ENCODE data around the gene SLC22A5.

GRCh38 chr5:132425975-132426524 lies 56.5 kb downstream of the SLC22A5 start:
- TF ChIP-seq, protein P1, sequence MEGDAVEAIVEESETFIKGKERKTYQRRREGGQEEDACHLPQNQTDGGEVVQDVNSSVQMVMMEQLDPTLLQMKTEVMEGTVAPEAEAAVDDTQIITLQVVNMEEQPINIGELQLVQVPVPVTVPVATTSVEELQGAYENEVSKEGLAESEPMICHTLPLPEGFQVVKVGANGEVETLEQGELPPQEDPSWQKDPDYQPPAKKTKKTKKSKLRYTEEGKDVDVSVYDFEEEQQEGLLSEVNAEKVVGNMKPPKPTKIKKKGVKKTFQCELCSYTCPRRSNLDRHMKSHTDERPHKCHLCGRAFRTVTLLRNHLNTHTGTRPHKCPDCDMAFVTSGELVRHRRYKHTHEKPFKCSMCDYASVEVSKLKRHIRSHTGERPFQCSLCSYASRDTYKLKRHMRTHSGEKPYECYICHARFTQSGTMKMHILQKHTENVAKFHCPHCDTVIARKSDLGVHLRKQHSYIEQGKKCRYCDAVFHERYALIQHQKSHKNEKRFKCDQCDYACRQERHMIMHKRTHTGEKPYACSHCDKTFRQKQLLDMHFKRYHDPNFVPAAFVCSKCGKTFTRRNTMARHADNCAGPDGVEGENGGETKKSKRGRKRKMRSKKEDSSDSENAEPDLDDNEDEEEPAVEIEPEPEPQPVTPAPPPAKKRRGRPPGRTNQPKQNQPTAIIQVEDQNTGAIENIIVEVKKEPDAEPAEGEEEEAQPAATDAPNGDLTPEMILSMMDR (conservative IDR thresholded peaks at IDR 0.05): no peak
- TF ChIP-seq EZH2 (IDR thresholded peaks at IDR 0.05; ENCODE audit: low read depth): no peak
